IMR-90 (cell line): Measurements from ENCODE around the gene LRRC15. TPM values are rescaled to one million over a fixed set of nuclear protein-coding genes. Genes with fewer than 3 reads are reported as not detected.

Source experiments
- ATAC-seq: fragments of 200-7000 bp; cut with Tn5 transposase; 2 replicates; pipeline ENCODE4 v1.9.1; 2020; ENCODE audit warnings: low read depth, mild to moderate bottlenecking, moderate library complexity
- BruUV-seq: library from RNA; stranded (reverse); fragments of 400-500 nt; replicated peaks from 2 replicates; lab custom pipeline; 2021; lab: Mats Ljungman, UMichigan
- CTCF ChIA-PET: fragments of 300-600 bp; formaldehyde crosslinking; extraction: SDS; loops from one replicate; lab custom pipeline; 2021; ENCODE audit warnings: antibody characterized with exemption; lab: Yijun Ruan, JAX
- POLR2A ChIA-PET: fragments of 300-600 bp; sonication (Branson Sonifier 250); formaldehyde crosslinking; loops from one replicate; lab custom pipeline; 2022; ENCODE audit warnings: antibody characterized with exemption; ENCODE audit not compliant: unreplicated experiment; lab: Charles Lee
- DNase-seq: peaks from one replicate; pipeline ENCODE4 v3.0.0; 2013
- H2AFZ ChIP-seq: replicated peaks from 2 replicates; pipeline ENCODE3; 2013; ENCODE audit warnings: low read length, mild to moderate bottlenecking; ENCODE audit not compliant: poor library complexity
- H2AK5ac ChIP-seq: 2 replicates; pipeline ENCODE4 v1.6.1; 2013; ENCODE audit warnings: low read depth, low read length, inconsistent platforms
- H2AK9ac ChIP-seq: replicated peaks from 2 replicates; pipeline ENCODE3; 2013; ENCODE audit warnings: mild to moderate bottlenecking, low read depth, low read length, moderate library complexity; ENCODE audit not compliant: poor library complexity
- H2BK120ac ChIP-seq: 2 replicates; pipeline ENCODE4 v1.6.1; 2013; ENCODE audit warnings: low read depth, low read length, inconsistent platforms
- H2BK15ac ChIP-seq: 3 replicates; pipeline ENCODE4 v1.6.1; 2013; ENCODE audit warnings: low read depth, low read length, inconsistent platforms
- H2BK20ac ChIP-seq: 2 replicates; pipeline ENCODE4 v1.6.1; 2013; ENCODE audit warnings: low read depth, mild to moderate bottlenecking, inconsistent platforms, low read length, moderate library complexity
- H2BK5ac ChIP-seq: 2 replicates; pipeline ENCODE4 v1.6.1; 2013; ENCODE audit warnings: mild to moderate bottlenecking, low read depth, low read length, inconsistent platforms; ENCODE audit not compliant: poor library complexity, severe bottlenecking
- H3K14ac ChIP-seq: replicated peaks from 2 replicates; pipeline ENCODE4 v1.6.1; 2013; ENCODE audit warnings: low read depth, low read length, inconsistent platforms
- H3K18ac ChIP-seq: 2 replicates; pipeline ENCODE4 v1.6.1; 2013; ENCODE audit warnings: low read depth, low read length, control low read depth
- H3K23ac ChIP-seq: 2 replicates; pipeline ENCODE4 v1.6.1; 2013; ENCODE audit warnings: low read depth, low read length, inconsistent platforms
- H3K27ac ChIP-seq: 2 replicates; pipeline ENCODE4 v1.5.1; 2013; ENCODE audit warnings: mild to moderate bottlenecking, control low read depth, low read length; ENCODE audit not compliant: insufficient read depth
- H3K27me3 ChIP-seq: 2 replicates; pipeline ENCODE4 v1.6.1; 2013; ENCODE audit warnings: low read length; ENCODE audit not compliant: control insufficient read depth, insufficient read depth
- H3K36me3 ChIP-seq: 2 replicates; pipeline ENCODE4 v1.6.1; 2013; ENCODE audit warnings: low read length, mixed read lengths; ENCODE audit not compliant: control insufficient read depth, insufficient read depth
- H3K4ac ChIP-seq: 2 replicates; pipeline ENCODE4 v1.6.1; 2013; ENCODE audit warnings: low read depth, low read length, inconsistent platforms
- H3K4me1 ChIP-seq: 2 replicates; pipeline ENCODE4 v1.6.1; 2013; ENCODE audit warnings: low read length, mixed read lengths; ENCODE audit not compliant: control insufficient read depth, insufficient read depth
- H3K4me2 ChIP-seq: 2 replicates; pipeline ENCODE4 v1.6.1; 2013; ENCODE audit warnings: low read depth, mild to moderate bottlenecking, control low read depth, low read length, moderate library complexity
- H3K4me3 ChIP-seq: 2 replicates; pipeline ENCODE4 v1.5.1; 2013; ENCODE audit warnings: low read depth, mild to moderate bottlenecking, control low read depth, low read length, moderate library complexity; ENCODE audit not compliant: insufficient read depth
- H3K56ac ChIP-seq: 2 replicates; pipeline ENCODE4 v1.6.1; 2013; ENCODE audit warnings: low read length, inconsistent platforms; ENCODE audit not compliant: insufficient read depth; ENCODE audit errors: extremely low read depth
- H3K79me1 ChIP-seq, 2 experiments: 2 replicates each; pipeline ENCODE4 v1.6.1; 2013; ENCODE audit warnings: low read length in 2 of 2, inconsistent platforms in 1 of 2, low read depth in 1 of 2
- H3K9ac ChIP-seq: 2 replicates; pipeline ENCODE4 v1.6.1; 2013; ENCODE audit warnings: low read depth, low read length, control low read depth
- H3K9me1 ChIP-seq: 2 replicates; pipeline ENCODE4 v1.6.1; 2013; ENCODE audit warnings: low read length, inconsistent platforms; ENCODE audit not compliant: insufficient read depth
- H3K9me3 ChIP-seq: 2 replicates; pipeline ENCODE4 v1.6.1; 2013; ENCODE audit warnings: low read length; ENCODE audit not compliant: control insufficient read depth, insufficient read depth
- H4K20me1 ChIP-seq: 2 replicates; pipeline ENCODE4 v1.6.1; 2013; ENCODE audit warnings: low read length, inconsistent platforms; ENCODE audit not compliant: insufficient read depth
- H4K5ac ChIP-seq: 2 replicates; pipeline ENCODE4 v1.6.1; 2013; ENCODE audit warnings: mild to moderate bottlenecking, low read depth, low read length, control low read depth
- H4K8ac ChIP-seq, 2 experiments: 2 replicates each; pipeline ENCODE4 v1.6.1; 2013; ENCODE audit warnings: low read depth in 2 of 2, low read length in 2 of 2, control low read depth in 1 of 2, inconsistent platforms in 1 of 2
- H4K91ac ChIP-seq: 2 replicates; pipeline ENCODE4 v1.6.1; 2013; ENCODE audit warnings: low read depth, low read length, inconsistent platforms; ENCODE audit not compliant: insufficient read depth
- CEBPB ChIP-seq: IDR thresholded peaks from 2 replicates; pipeline ENCODE4 v1.6.1; 2012; ENCODE audit warnings: low read depth, low read length, improper control_type of control experiment
- CHD1 ChIP-seq: IDR thresholded peaks from 2 replicates; pipeline ENCODE4 v1.6.1; 2012; ENCODE audit warnings: low read depth, low read length, improper control_type of control experiment
- FOS ChIP-seq: fragments of 150-350 bp; IDR thresholded peaks from 2 replicates; pipeline ENCODE4 v1.6.1; 2016; ENCODE audit warnings: low read depth, low read length
- MAFK ChIP-seq: IDR thresholded peaks from 2 replicates; pipeline ENCODE4 v1.6.1; 2012; ENCODE audit warnings: low read depth, low read length, improper control_type of control experiment
- MAZ ChIP-seq: IDR thresholded peaks from 2 replicates; pipeline ENCODE4 v1.6.1; 2012; ENCODE audit warnings: low read depth, mild to moderate bottlenecking, low read length, improper control_type of control experiment, moderate library complexity, borderline replicate concordance
- NFE2L2 ChIP-seq: fragments of 150-350 bp; IDR thresholded peaks from 2 replicates; pipeline ENCODE4 v1.6.1; 2016; ENCODE audit warnings: low read depth, mild to moderate bottlenecking, low read length
- RAD21 ChIP-seq: IDR thresholded peaks from 2 replicates; pipeline ENCODE4 v1.6.1; 2012; ENCODE audit warnings: low read length, improper control_type of control experiment
- RCOR1 ChIP-seq: IDR thresholded peaks from 2 replicates; pipeline ENCODE4 v1.6.1; 2012; ENCODE audit warnings: mild to moderate bottlenecking, low read length, improper control_type of control experiment; ENCODE audit not compliant: insufficient replicate concordance
- SMC3 ChIP-seq: fragments of 150-350 bp; IDR thresholded peaks from 2 replicates; pipeline ENCODE4 v1.6.1; 2016; ENCODE audit warnings: low read depth, mild to moderate bottlenecking, antibody characterized with exemption, low read length, moderate library complexity
- WGBS, 2 experiments: methylation state at CpG; one replicate each; pipeline versions ENCODE4 v1.1.5 to v1.1.7; 2013; ENCODE audit warnings: missing lambda C conversion rate in 2 of 2; ENCODE audit not compliant: insufficient read length in 1 of 2; ENCODE audit errors: extremely low coverage in 2 of 2; 5-methylcytosine and 5-hydroxymethylcytosine counted together
- dilution Hi-C: fragments of 300-500 bp; cut with HindIII; formaldehyde crosslinking; loops from one replicate; pipeline ENCODE4 v1.14.3; 2018; ENCODE audit warnings: low sequenced_read_pairs; ENCODE audit not compliant: unreplicated experiment
- in situ Hi-C: fragments of 300-500 bp; cut with MboI; formaldehyde crosslinking; loops from 3 replicates; pipeline ENCODE4 v1.14.3; 2019; ENCODE audit warnings: low sequenced_read_pairs, inconsistent platforms, mixed read lengths
- intact Hi-C: fragments of 100-400 bp; cut with micrococcal nuclease; formaldehyde crosslinking; loops from 2 replicates; pipeline ENCODE4 v1.10.0; 2022
- polyA plus RNA-seq, 3 experiments: library from polyadenylated mRNA; depleted of rRNA; stranded (reverse); fragments of >200 nt; gene quantifications; 2 replicates each; pipeline ENCODE4 v1.2.3, GENCODE V29; 2012; ENCODE audit warnings: low replicate concordance in 1 of 3
- total RNA-seq: library from RNA; depleted of rRNA; stranded (reverse); fragments of >200 nt; gene quantifications from 2 replicates; pipeline ENCODE4 v1.2.3, GENCODE V29; 2012
- TF ChIP-seq, protein P1 (sequence below): conservative IDR thresholded peaks from 2 replicates; pipeline ENCODE4 v1.5.1; 2012; ENCODE audit warnings: mild to moderate bottlenecking, low read depth, low read length, improper control_type of control experiment
- TF ChIP-seq, protein P2 (sequence below): fragments of 150-350 bp; IDR thresholded peaks from 2 replicates; pipeline ENCODE4 v1.6.1; 2016; ENCODE audit warnings: low read depth, mild to moderate bottlenecking, low read length, moderate library complexity, borderline replicate concordance
- TF ChIP-seq, protein P3 (sequence below): fragments of 150-350 bp; IDR thresholded peaks from 2 replicates; pipeline ENCODE4 v1.6.1; 2017; ENCODE audit warnings: mild to moderate bottlenecking, antibody characterized with exemption, low read length, low read depth

LRRC15 gene
- total and polyA plus RNA-seq, 2 of the 4 experiments (the other 2 are of a cell fraction): 2.5 to 9.0 TPM

DNA sequence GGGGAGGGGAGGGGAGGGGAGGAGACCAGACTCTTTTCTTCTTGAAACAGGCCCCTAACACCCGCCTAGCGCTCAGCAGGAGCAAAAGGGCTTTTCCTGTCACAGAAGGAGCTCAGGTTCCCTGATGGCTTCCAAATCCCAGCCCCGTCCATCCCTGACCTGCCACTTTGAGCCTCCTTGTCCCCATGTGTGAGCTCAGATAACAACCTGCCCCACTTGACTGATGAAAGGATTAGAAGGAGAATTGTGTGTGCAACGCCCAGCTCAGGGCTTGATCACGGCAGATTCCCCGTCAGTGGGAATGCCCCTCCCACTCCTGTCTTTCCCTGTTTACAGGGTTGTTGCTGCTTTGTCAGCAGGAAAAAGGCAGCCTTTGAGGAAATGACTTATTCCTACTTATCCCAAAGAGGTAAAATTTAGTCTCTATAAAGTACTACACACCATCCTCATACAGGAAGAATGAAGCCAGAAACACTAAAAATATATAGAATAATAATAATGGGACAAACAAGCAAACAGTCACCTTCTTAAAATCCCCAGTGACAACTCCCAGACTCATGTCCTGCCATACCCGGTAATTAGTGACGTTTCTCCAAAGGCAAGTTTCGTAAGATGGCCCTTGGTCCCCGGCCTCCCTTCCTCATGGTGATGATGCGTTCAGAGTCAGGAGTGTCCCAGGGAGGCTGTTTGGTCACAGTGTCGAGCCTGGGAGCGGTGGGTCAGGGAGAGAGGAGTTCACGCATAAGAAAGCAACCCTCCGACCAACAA, 6.1 kb upstream of the LRRC15 start (continued):
- no peak for TF ChIP-seq CEBPB

DNA sequence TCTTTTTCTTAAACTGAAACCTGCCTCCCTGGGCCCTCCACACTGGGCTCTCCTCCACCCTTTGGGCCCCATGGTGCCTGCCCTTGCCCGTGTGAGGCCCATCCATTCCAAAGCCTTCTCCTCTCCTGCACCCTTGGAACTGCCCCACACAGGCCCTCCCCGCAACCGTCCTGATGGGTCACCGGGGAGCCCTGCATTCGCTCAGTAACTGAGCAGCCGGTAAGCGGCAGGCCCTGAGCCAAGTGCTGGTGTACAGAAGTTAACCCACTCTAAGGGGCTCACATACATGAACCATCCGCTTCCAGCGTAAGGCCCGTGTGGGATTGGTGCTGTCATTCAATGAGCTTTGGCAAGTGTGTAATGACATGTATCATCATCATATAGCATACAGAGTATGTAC, 5.4 kb upstream of the LRRC15 start:
- WGBS, 2 experiments: 43% methylated on average over 1 of the region's 10 CpGs; no CpG with 5 or more reads in 1 of the 2 experiments
- Histone ChIP-seq H3K27me3 (peaks cover 13% of the 10 kb centered on the region), H4K5ac (no peak overlapping the region), H3K79me1 (no peaks in the 10 kb centered on the region), H2AK5ac (no peak overlapping the region), H2BK15ac (no peak overlapping the region), H3K36me3 (no peaks in the 10 kb centered on the region), H3K4ac (no peak overlapping the region), H3K9ac (no peak overlapping the region), H3K27ac (no peak overlapping the region), H3K4me2 (no peak overlapping the region; the same call in 1 of the 2 replicates), H3K4me1 (no peaks in the 10 kb centered on the region), H3K18ac (no peak overlapping the region), H3K56ac (no peak overlapping the region), H2BK120ac (no peak overlapping the region), H3K4me3 (no peak overlapping the region), H3K14ac (no peak overlapping the region), H4K91ac (no peak overlapping the region), H2AFZ (peak overlapping the region; percentile 43), H3K9me1 (0 out of 2 replicates have a peak, but pooled peaks cover 3% of the 10 kb centered on the region), H2BK20ac (no peak overlapping the region), H3K23ac (no peak overlapping the region), H3K9me3 (no peaks in the 10 kb centered on the region), H4K20me1 (no peaks in the 10 kb centered on the region), H2AK9ac (peak overlapping the region; percentile 76), H4K8ac (no peak overlapping the region), H2BK5ac (no peak overlapping the region)
- ChIA-PET CTCF (no interaction called here), POLR2A (interaction anchor here (0.6 kb wide), 1 partner anchor 38 kb away, joined by 10 read pairs; no protein-coding TSS in a partner anchor)
- dilution Hi-C loops (no loop called here), in situ Hi-C loops (no loop called here), intact Hi-C loops (no loop called here)
- no peak for DNase-seq
- no TSS peak for BruUV-seq
- ATAC-seq: peak; percentile 33
- no peak for TF ChIP-seq CHD1
- TF ChIP-seq FOS: no peak
- no peak for TF ChIP-seq RAD21
- TF ChIP-seq SMC3: no peak
- TF ChIP-seq RCOR1: no peak
- TF ChIP-seq, protein P1, sequence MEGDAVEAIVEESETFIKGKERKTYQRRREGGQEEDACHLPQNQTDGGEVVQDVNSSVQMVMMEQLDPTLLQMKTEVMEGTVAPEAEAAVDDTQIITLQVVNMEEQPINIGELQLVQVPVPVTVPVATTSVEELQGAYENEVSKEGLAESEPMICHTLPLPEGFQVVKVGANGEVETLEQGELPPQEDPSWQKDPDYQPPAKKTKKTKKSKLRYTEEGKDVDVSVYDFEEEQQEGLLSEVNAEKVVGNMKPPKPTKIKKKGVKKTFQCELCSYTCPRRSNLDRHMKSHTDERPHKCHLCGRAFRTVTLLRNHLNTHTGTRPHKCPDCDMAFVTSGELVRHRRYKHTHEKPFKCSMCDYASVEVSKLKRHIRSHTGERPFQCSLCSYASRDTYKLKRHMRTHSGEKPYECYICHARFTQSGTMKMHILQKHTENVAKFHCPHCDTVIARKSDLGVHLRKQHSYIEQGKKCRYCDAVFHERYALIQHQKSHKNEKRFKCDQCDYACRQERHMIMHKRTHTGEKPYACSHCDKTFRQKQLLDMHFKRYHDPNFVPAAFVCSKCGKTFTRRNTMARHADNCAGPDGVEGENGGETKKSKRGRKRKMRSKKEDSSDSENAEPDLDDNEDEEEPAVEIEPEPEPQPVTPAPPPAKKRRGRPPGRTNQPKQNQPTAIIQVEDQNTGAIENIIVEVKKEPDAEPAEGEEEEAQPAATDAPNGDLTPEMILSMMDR: no peak
- TF ChIP-seq, protein P2, sequence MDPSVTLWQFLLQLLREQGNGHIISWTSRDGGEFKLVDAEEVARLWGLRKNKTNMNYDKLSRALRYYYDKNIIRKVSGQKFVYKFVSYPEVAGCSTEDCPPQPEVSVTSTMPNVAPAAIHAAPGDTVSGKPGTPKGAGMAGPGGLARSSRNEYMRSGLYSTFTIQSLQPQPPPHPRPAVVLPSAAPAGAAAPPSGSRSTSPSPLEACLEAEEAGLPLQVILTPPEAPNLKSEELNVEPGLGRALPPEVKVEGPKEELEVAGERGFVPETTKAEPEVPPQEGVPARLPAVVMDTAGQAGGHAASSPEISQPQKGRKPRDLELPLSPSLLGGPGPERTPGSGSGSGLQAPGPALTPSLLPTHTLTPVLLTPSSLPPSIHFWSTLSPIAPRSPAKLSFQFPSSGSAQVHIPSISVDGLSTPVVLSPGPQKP: no peak
- TF ChIP-seq, protein P3, sequence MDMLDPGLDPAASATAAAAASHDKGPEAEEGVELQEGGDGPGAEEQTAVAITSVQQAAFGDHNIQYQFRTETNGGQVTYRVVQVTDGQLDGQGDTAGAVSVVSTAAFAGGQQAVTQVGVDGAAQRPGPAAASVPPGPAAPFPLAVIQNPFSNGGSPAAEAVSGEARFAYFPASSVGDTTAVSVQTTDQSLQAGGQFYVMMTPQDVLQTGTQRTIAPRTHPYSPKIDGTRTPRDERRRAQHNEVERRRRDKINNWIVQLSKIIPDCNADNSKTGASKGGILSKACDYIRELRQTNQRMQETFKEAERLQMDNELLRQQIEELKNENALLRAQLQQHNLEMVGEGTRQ: no peak
- no peak for TF ChIP-seq MAZ
- TF ChIP-seq MAFK: no peak
- TF ChIP-seq NFE2L2: no peak
